Parathyroid adenoma (tissue), 2 donors: Measurements from ENCODE around the gene CFDP1.

Experiments
- H2AFZ ChIP-seq: fragments of 300-600 bp; sonication (generic); one replicate; pipeline ENCODE4 v1.7.0; 2017; ENCODE audit warnings: antibody characterized with exemption, mild to moderate bottlenecking
- H3K27ac ChIP-seq: fragments of 300-600 bp; sonication (generic); one replicate; pipeline ENCODE4 v1.7.0; 2017
- H3K27me3 ChIP-seq: fragments of 300-600 bp; sonication (generic); one replicate; pipeline ENCODE4 v1.7.0; 2017; ENCODE audit warnings: low read length; ENCODE audit not compliant: control insufficient read depth, insufficient read depth
- H3K36me3 ChIP-seq: fragments of 300-600 bp; sonication (generic); one replicate; pipeline ENCODE4 v1.7.0; 2017; ENCODE audit warnings: low read length; ENCODE audit not compliant: control insufficient read depth, insufficient read depth
- H3K4me1 ChIP-seq: fragments of 300-600 bp; sonication (generic); one replicate; pipeline ENCODE4 v1.7.0; 2017; ENCODE audit warnings: control low read depth
- H3K4me2 ChIP-seq: fragments of 300-600 bp; sonication (generic); one replicate; pipeline ENCODE4 v1.7.0; 2017; ENCODE audit warnings: low read length
- H3K4me3 ChIP-seq: fragments of 300-600 bp; sonication (generic); one replicate; pipeline ENCODE4 v1.7.0; 2017; ENCODE audit warnings: low read depth, low read length
- H3K79me2 ChIP-seq: fragments of 300-600 bp; sonication (generic); one replicate; pipeline ENCODE4 v1.7.0; 2017; ENCODE audit warnings: control low read depth
- H3K9ac ChIP-seq: fragments of 300-600 bp; sonication (generic); one replicate; pipeline ENCODE4 v1.7.0; 2017; ENCODE audit warnings: mild to moderate bottlenecking
- H3K9me3 ChIP-seq: fragments of 300-600 bp; sonication (generic); one replicate; pipeline ENCODE4 v1.7.0; 2017; ENCODE audit warnings: low read length; ENCODE audit not compliant: control insufficient read depth
- CTCF ChIP-seq: fragments of 300-600 bp; sonication (generic); IDR thresholded peaks from one replicate; pipeline ENCODE4 v1.7.0; 2017; ENCODE audit warnings: antibody characterized with exemption, mild to moderate bottlenecking
- donor health status: primary hyperparathyroidism.

Gene CFDP1

GRCh38 chr16:75340741-75341491, 92.4 kb downstream of the CFDP1 start:
- no peak overlapping the region for H3K4me3 ChIP-seq
- H3K9ac ChIP-seq, result no peak overlapping the region
- no peaks in the 10 kb centered on the region for H3K9me3 ChIP-seq
- H3K4me2 ChIP-seq, result no peak overlapping the region
- no peak overlapping the region for H3K27ac ChIP-seq
- no peak for TF ChIP-seq CTCF
- H3K4me1 ChIP-seq, result peaks cover 4% of the 10 kb centered on the region
- peaks cover 5% of the 10 kb centered on the region for H3K79me2 ChIP-seq
- H3K27me3 ChIP-seq, result no peaks in the 10 kb centered on the region
- no peak overlapping the region for H2AFZ ChIP-seq
- H3K36me3 ChIP-seq, result no peaks in the 10 kb centered on the region

- Histone ChIP-seq H3K36me3 (no peaks in the 10 kb centered on the region), H2AFZ (no peak overlapping the region), H3K4me1 (no peaks in the 10 kb centered on the region), H3K27ac (no peak overlapping the region), H3K79me2 (peaks cover 2% of the 10 kb centered on the region), H3K4me3 (no peak overlapping the region), H3K9ac (no peak overlapping the region), H3K27me3 (no peaks in the 10 kb centered on the region), H3K9me3 (no peaks in the 10 kb centered on the region), H3K4me2 (no peak overlapping the region)
- no peak for TF ChIP-seq CTCF
Observed at GRCh38 chr16:75337430-75337829, 95.9 kb downstream of the CFDP1 start.

- Histone ChIP-seq H3K4me2 (no peak overlapping the region), H3K4me3 (no peak overlapping the region), H3K27me3 (no peaks in the 10 kb centered on the region), H2AFZ (no peak overlapping the region), H3K27ac (no peak overlapping the region), H3K9me3 (no peaks in the 10 kb centered on the region), H3K79me2 (peaks cover 2% of the 10 kb centered on the region), H3K4me1 (no peaks in the 10 kb centered on the region), H3K9ac (no peak overlapping the region), H3K36me3 (no peaks in the 10 kb centered on the region)
- TF ChIP-seq CTCF, result no peak
Observed at GRCh38 chr16:75336521-75336920, 96.8 kb downstream of the CFDP1 start.

GRCh38 chr16:75333721-75334163, 99.6 kb downstream of the CFDP1 start:
- TF ChIP-seq CTCF, result no peak
- Histone ChIP-seq H3K4me1 (no peaks in the 10 kb centered on the region), H3K36me3 (no peaks in the 10 kb centered on the region), H3K27ac (no peak overlapping the region), H3K4me3 (no peak overlapping the region), H3K9me3 (no peaks in the 10 kb centered on the region), H3K79me2 (peaks cover 2% of the 10 kb centered on the region), H3K27me3 (no peaks in the 10 kb centered on the region), H2AFZ (no peak overlapping the region), H3K9ac (no peak overlapping the region), H3K4me2 (no peak overlapping the region)

GRCh38 chr16:75329943-75330342, 103.4 kb downstream of the CFDP1 start:
- Histone ChIP-seq H3K36me3 (no peaks in the 10 kb centered on the region), H3K79me2 (no peaks in the 10 kb centered on the region), H3K4me2 (no peak overlapping the region), H2AFZ (no peak overlapping the region), H3K4me3 (no peak overlapping the region), H3K9me3 (no peaks in the 10 kb centered on the region), H3K9ac (no peak overlapping the region), H3K4me1 (no peaks in the 10 kb centered on the region), H3K27me3 (no peaks in the 10 kb centered on the region), H3K27ac (no peak overlapping the region)
- TF ChIP-seq CTCF, result no peak
